ENCODE measurements around the gene MEGF11.

The MEGF11 gene

GRCh38 chr15:66145726-66146182 lies 107.8 kb downstream of the MEGF11 start:
- DNase-seq (ENCODE audit: low read depth) = peak; percentile 6
- H3K4me3 ChIP-seq (ENCODE audit: low read length) = no peak overlapping the region

DNA sequence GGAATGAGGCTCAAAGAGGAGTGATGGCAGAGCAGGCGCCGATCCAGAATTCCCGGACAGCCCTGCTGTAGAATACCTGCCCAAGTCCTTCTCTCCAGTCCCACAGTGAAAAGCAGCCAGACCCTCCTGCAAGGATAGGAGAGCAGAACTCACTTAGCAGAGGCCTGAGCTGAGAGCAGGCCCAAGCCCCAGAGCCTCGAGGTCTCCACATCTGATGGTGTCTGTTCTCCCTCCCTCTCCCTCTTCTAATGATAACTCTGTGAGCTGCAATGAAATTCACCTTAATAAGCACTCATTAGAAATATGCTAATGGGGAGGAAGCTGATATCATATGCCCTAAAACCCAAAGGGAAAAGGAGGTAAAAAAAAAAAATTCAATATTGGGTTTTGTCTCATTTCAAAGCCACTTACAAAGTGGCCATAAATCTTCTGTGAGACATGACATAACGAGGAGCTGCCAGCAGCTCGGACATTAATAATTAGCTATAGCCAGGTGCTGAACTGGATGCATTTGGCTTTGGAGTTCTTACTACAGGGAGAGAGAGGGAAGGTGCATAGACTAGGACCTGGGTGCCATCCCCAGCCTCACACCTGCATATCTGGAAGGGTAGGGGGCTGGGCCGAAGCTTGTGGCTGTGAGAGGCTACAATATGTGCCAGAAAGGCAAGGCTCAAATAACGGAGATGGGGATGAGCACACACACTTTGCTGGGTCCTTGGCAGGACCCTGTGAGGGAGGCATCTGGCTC lies 108.4 kb downstream of the MEGF11 start:
- no peak for TF ChIP-seq CTCF (conservative IDR thresholded peaks at IDR 0.05; ENCODE audit: low read length)
- DNase-seq (ENCODE audit: low read depth) = no peak
- H3K4me3 ChIP-seq (ENCODE audit: low read length) = no peak overlapping the region

More at GRCh38 chr15:66145726-66146182, 107.8 kb downstream of the MEGF11 start:
- TF ChIP-seq CTCF (conservative IDR thresholded peaks at IDR 0.05; ENCODE audit: low read length) = no peak

DNA sequence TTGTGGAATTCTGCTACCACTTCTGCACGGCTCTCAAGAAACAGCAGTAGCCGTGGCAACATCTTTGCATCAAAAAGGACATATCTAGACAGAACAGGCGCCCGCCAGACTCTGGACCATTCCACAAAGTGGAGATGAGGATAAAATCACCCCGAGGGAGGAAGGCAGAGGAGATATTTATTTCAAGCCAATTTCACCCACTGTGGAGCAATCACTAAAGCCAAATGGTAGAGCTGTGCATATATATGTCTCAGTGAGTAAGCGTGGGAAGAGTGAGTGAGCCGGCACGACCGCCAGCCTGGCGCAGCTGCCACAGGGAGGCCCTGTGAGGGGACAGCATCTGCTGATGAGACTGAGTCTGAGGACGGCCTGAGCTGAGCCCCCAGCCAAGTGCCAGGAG lies 111.3 kb downstream of the MEGF11 start:
- DNase-seq (ENCODE audit: low read depth) = no peak
- H3K4me3 ChIP-seq (ENCODE audit: low read length) = no peak overlapping the region
- TF ChIP-seq CTCF (conservative IDR thresholded peaks at IDR 0.05; ENCODE audit: low read length) = no peak

DNA sequence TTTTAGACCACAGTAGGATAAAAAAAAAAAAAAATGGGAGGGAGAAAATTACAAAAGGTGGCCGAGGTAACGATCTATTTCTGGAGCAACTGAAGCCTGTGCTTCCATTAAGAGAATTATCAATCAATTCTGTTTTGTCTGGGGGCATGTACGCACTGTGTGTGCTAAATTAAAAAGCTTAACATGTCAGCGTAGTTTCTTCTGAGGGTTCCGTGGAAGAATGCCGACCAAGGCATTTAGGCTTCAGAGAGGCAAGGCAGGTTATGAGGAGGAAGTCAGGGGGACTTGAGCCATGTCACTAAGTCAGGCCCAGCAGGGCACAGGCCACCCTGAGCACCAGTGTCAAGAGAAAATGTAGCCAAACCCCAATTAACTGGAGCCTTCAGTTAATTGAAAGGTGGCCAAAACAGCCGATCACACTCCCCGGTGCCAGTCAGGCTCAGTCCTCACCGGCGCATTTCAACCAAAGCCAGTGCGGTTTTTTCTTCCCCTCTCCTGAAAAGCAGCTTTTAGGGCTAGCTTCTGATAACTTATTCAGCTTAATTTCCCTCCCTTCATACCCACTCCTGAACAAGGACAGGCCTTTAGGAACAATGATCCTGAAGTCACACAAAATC lies 113.9 kb downstream of the MEGF11 start:
- no peak for TF ChIP-seq CTCF (conservative IDR thresholded peaks at IDR 0.05; ENCODE audit: low read length)
- no peak for DNase-seq (ENCODE audit: low read depth)

DNA sequence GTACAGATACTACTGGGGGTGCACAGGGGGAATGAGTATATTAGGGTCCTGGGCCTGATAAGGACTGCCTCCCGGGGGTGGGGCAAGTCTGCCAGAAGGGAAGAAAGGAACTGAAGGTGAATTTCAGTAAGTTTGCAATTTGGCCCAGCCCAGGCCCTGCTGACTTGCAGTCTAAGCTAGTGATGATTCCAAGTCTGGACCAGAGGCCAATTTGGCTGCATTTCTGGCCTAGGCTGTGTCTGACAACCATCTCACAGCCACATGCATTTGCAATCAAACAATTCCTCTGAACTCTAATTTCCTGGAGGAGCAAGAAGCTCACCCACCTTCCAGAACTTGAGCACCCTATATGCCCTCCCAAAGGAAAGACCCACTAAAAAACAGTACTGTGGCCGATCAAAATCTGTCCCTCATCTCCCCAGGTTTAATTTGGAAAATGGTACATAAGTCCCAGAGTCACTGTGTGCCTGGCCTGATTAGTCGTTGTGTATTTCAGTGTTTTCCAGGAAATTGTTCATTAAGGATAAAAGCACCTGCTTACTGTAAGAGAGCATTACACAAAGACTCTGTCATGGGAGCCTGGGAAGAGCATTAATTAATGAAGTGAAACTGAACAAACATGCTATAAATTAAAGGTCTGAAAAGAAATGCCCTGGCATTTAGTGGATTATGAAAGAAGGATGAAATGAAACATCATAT lies 114.5 kb downstream of the MEGF11 start:
- no peak for DNase-seq (ENCODE audit: low read depth)

More for the DNA sequence above, 113.9 kb downstream of the MEGF11 start:
- no peak overlapping the region for H3K4me3 ChIP-seq (ENCODE audit: low read length)

DNA sequence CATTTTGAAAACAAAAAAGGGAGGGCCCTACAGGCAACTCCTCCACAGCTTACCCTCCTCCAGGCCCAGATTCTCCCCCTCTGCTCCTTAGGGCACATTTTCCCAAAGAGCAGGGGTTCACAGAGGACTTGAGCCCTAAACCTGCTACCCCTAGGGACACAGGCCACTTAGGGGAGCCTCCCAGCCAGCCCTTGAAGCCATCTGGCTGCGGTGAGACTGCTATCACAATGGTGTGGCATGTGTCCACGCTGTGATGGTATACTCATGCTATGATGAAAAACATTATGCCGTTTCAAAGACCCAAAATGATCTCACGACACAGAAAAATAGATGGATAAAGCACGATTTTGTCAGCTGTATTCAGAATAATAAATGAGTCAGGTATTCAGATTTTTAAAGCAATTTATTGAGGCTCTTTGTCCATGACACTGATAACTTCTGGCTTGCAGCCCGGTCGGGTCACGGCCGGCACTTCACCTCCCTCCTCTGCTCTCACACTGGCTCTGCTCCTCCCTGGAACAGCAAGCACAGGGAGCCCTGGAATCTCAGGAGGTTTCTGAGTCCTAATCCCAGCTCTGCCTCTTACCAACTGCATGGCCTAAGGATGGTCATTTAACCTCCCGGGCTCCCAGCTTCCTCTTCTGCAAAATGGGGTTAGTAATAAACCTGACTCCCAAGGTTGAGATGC lies 115.3 kb downstream of the MEGF11 start:
- no peak for TF ChIP-seq CTCF (conservative IDR thresholded peaks at IDR 0.05; ENCODE audit: low read length)
- no peak for DNase-seq (ENCODE audit: low read depth)
- no peak overlapping the region for H3K4me3 ChIP-seq (ENCODE audit: low read length)

More for the DNA sequence above, 114.5 kb downstream of the MEGF11 start:
- H3K4me3 ChIP-seq (ENCODE audit: low read length) = no peak overlapping the region
- TF ChIP-seq CTCF (conservative IDR thresholded peaks at IDR 0.05; ENCODE audit: low read length) = no peak

All from AG10803 (cell line).